H1 (cell line): ENCODE results near the gene JPH3. TPM values are rescaled to one million over a fixed set of nuclear protein-coding genes. Genes with fewer than 3 reads are reported as not detected.

Source experiments
- CTCF ChIA-PET: fragments of 300-600 bp; sonication (Branson Sonifier 250); formaldehyde crosslinking; loops from one replicate; lab custom pipeline; 2021; ENCODE audit not compliant: partially characterized antibody; lab: Charles Lee
- POLR2A ChIA-PET: fragments of 300-600 bp; sonication (Branson Sonifier 250); formaldehyde crosslinking; loops from one replicate; lab custom pipeline; 2021; ENCODE audit warnings: inconsistent platforms; ENCODE audit not compliant: partially characterized antibody; lab: Charles Lee
- DNase-seq, 2 experiments: peaks; one replicate each; pipeline versions ENCODE4 v3.0.0 to v3.0.0-alpha.2; 2010 to 2022; ENCODE audit warnings: low spot score in 2 of 2, low read depth in 1 of 2, mixed read lengths in 1 of 2
- FAIRE-seq: peaks from 2 replicates; lab custom pipeline; 2011; peaks lifted over from hg19 to GRCh38; lab: Jason Lieb, UNC
- H2AFZ ChIP-seq: 2 replicates; pipeline ENCODE4 v1.8.1; 2012; ENCODE audit warnings: low read length, inconsistent platforms
- H2AK5ac ChIP-seq: 2 replicates; pipeline ENCODE4 v1.6.1; 2013; ENCODE audit warnings: low read depth, low read length
- H2BK120ac ChIP-seq: replicated peaks from 2 replicates; pipeline ENCODE3; 2013; ENCODE audit warnings: low read depth, low read length, inconsistent platforms
- H2BK12ac ChIP-seq: 2 replicates; pipeline ENCODE4 v1.6.1; 2013; ENCODE audit warnings: low read depth, low read length
- H2BK15ac ChIP-seq: 2 replicates; pipeline ENCODE4 v1.6.1; 2013; ENCODE audit warnings: low read length
- H2BK20ac ChIP-seq: 2 replicates; pipeline ENCODE4 v1.6.1; 2013; ENCODE audit warnings: low read length
- H2BK5ac ChIP-seq: 2 replicates; pipeline ENCODE4 v1.6.1; 2013; ENCODE audit warnings: low read depth, low read length
- H3K14ac ChIP-seq: 2 replicates; pipeline ENCODE4 v1.6.1; 2013; ENCODE audit warnings: inconsistent platforms; ENCODE audit not compliant: insufficient read length
- H3K18ac ChIP-seq: 2 replicates; pipeline ENCODE4 v1.6.1; 2013; ENCODE audit warnings: low read length; ENCODE audit errors: extremely low read depth
- H3K23ac ChIP-seq: 2 replicates; pipeline ENCODE4 v1.6.1; 2013; ENCODE audit warnings: inconsistent platforms; ENCODE audit not compliant: insufficient read length
- H3K23me2 ChIP-seq: 2 replicates; pipeline ENCODE4 v1.6.1; 2013; ENCODE audit warnings: low read depth, low read length
- H3K27ac ChIP-seq: 2 replicates; pipeline ENCODE4 v1.6.1; 2011; ENCODE audit warnings: low read depth, low read length, inconsistent platforms
- H3K27me3 ChIP-seq, 4 experiments: replicated peaks in 1 of 4; 1 replicate in 1 of 4; 2 replicates in 3 of 4; pipeline versions ENCODE4 v1.6.1 to v1.8.1; 2011 to 2013; ENCODE audit warnings: low read length in 3 of 4, mild to moderate bottlenecking in 3 of 4, inconsistent platforms in 2 of 4, mixed read lengths in 2 of 4, moderate library complexity in 1 of 4; ENCODE audit not compliant: control insufficient read depth in 3 of 4, insufficient read depth in 3 of 4; ENCODE audit errors: extremely low read depth in 1 of 4
- H3K36me3 ChIP-seq, 4 experiments: 2 replicates each; pipeline versions ENCODE4 v1.6.1 to v1.8.1; 2011 to 2013; ENCODE audit warnings: mild to moderate bottlenecking in 4 of 4, low read length in 3 of 4, moderate library complexity in 2 of 4, control low read depth in 1 of 4, inconsistent platforms in 1 of 4; ENCODE audit not compliant: insufficient read depth in 4 of 4, control insufficient read depth in 2 of 4
- H3K4ac ChIP-seq: replicated peaks from 2 replicates; pipeline ENCODE3; 2013; ENCODE audit warnings: low read length, low read depth, mixed read lengths, inconsistent platforms; ENCODE audit not compliant: insufficient read length
- H3K4me1 ChIP-seq, 4 experiments: replicated peaks in 1 of 4; 1 replicate in 1 of 4; 2 replicates in 3 of 4; pipeline versions ENCODE4 v1.6.1 to v1.8.1; 2011 to 2013; ENCODE audit warnings: low read length in 3 of 4, inconsistent platforms in 2 of 4, mixed read lengths in 1 of 4; ENCODE audit not compliant: insufficient read depth in 4 of 4, control insufficient read depth in 3 of 4
- H3K4me2 ChIP-seq, 2 experiments: 2 replicates each; pipeline versions ENCODE4 v1.6.1 to v1.8.1; 2011 to 2013; ENCODE audit warnings: low read depth in 2 of 2, low read length in 2 of 2, control low read depth in 1 of 2, inconsistent platforms in 1 of 2, mild to moderate bottlenecking in 1 of 2; ENCODE audit not compliant: insufficient read depth in 1 of 2
- H3K4me3 ChIP-seq, 4 experiments: fragments of 200-600, 300-600 bp in 1 of 4; sonication (generic), shearing (Covaris generic), sonication (Bioruptor Twin) in 1 of 4; 2 replicates each; pipeline versions ENCODE4 v1.5.1 to v1.8.1; 2011 to 2016; ENCODE audit warnings: low read length in 4 of 4, low read depth in 3 of 4, control low read depth in 2 of 4, inconsistent platforms in 2 of 4, mild to moderate bottlenecking in 2 of 4, mixed read lengths in 1 of 4, moderate library complexity in 1 of 4; ENCODE audit not compliant: insufficient read depth in 2 of 4; ENCODE audit errors: extremely low read depth in 1 of 4
- H3K56ac ChIP-seq: replicated peaks from 2 replicates; pipeline ENCODE3; 2013; ENCODE audit warnings: low read depth, mild to moderate bottlenecking, mixed read lengths, low read length, inconsistent platforms; ENCODE audit not compliant: insufficient read length
- H3K79me1 ChIP-seq: 2 replicates; pipeline ENCODE4 v1.6.1; 2013; ENCODE audit warnings: low read depth, low read length, control low read depth
- H3K79me2 ChIP-seq, 2 experiments: 2 replicates each; pipeline versions ENCODE4 v1.6.1 to v1.8.1; 2012 to 2013; ENCODE audit warnings: low read length in 2 of 2, mild to moderate bottlenecking in 2 of 2, inconsistent platforms in 1 of 2; ENCODE audit not compliant: insufficient read depth in 2 of 2, control insufficient read depth in 1 of 2
- H3K9ac ChIP-seq, 4 experiments: replicated peaks in 1 of 4; 1 replicate in 1 of 4; 2 replicates in 3 of 4; pipeline versions ENCODE4 v1.6.1 to v1.8.1; 2011 to 2013; ENCODE audit warnings: low read depth in 3 of 4, low read length in 3 of 4, control low read depth in 2 of 4, mild to moderate bottlenecking in 2 of 4, moderate library complexity in 2 of 4, inconsistent platforms in 1 of 4; ENCODE audit errors: extremely low read depth in 1 of 4
- H3K9me3 ChIP-seq, 2 experiments: 2 replicates each; pipeline versions ENCODE4 v1.6.1 to v1.8.1; 2012 to 2013; ENCODE audit warnings: mild to moderate bottlenecking in 2 of 2, moderate library complexity in 2 of 2, control low read depth in 1 of 2, inconsistent platforms in 1 of 2, low read depth in 1 of 2, low read length in 1 of 2, mixed read lengths in 1 of 2; ENCODE audit not compliant: insufficient read depth in 2 of 2
- H4K20me1 ChIP-seq, 2 experiments: replicated peaks in 1 of 2; 2 replicates each; pipeline versions ENCODE3 to v1.8.1; 2011 to 2013; ENCODE audit warnings: inconsistent platforms in 2 of 2, low read length in 2 of 2, mild to moderate bottlenecking in 1 of 2; ENCODE audit not compliant: insufficient read depth in 2 of 2, control insufficient read depth in 1 of 2
- H4K5ac ChIP-seq: 2 replicates; pipeline ENCODE4 v1.6.1; 2013; ENCODE audit warnings: low read length, low read depth, mixed read lengths, inconsistent platforms; ENCODE audit not compliant: insufficient read length
- H4K8ac ChIP-seq: 2 replicates; pipeline ENCODE4 v1.8.0; 2013; ENCODE audit warnings: mild to moderate bottlenecking, moderate library complexity, low read length, inconsistent platforms; ENCODE audit not compliant: insufficient read depth; ENCODE audit errors: extremely low read depth
- H4K91ac ChIP-seq: replicated peaks from 2 replicates; pipeline ENCODE3; 2013; ENCODE audit warnings: low read length, mixed read lengths, inconsistent platforms; ENCODE audit not compliant: insufficient read length
- ASH2L ChIP-seq: fragments of 200-600, 300-600 bp; sonication (generic); IDR thresholded peaks from one replicate; pipeline ENCODE4 v1.7.1; 2017; ENCODE audit warnings: low read length
- KDM5A ChIP-seq: fragments of 200-600 bp; IDR thresholded peaks from 2 replicates; pipeline ENCODE4 v1.7.1; 2012; ENCODE audit warnings: mild to moderate bottlenecking, low read length, inconsistent platforms, mixed read lengths
- POLR2AphosphoS5 ChIP-seq: IDR thresholded peaks from 2 replicates; pipeline ENCODE4 v1.6.1; 2011; ENCODE audit warnings: low read depth, low read length
- RBBP5 ChIP-seq: IDR thresholded peaks from 2 replicates; pipeline ENCODE4 v1.7.1; 2012; ENCODE audit warnings: low read depth, mild to moderate bottlenecking, inconsistent platforms, low read length, moderate library complexity, borderline replicate concordance
- SAP30 ChIP-seq: fragments of 300-600 bp; sonication (generic); IDR thresholded peaks from 2 replicates; pipeline ENCODE4 v1.7.1; 2012; ENCODE audit warnings: low read length, moderate library complexity, mild to moderate bottlenecking, inconsistent platforms; ENCODE audit not compliant: insufficient read depth, insufficient replicate concordance
- YY1 ChIP-seq: IDR thresholded peaks from 2 replicates; pipeline ENCODE4 v1.6.1; 2011; ENCODE audit warnings: low read depth, mild to moderate bottlenecking, low read length
- WGBS, 2 experiments: shearing (Covaris generic) in 1 of 2; methylation state at CpG; one replicate each; pipeline versions ENCODE4 v1.1.6 to v1.1.7; 2013 to 2015; ENCODE audit warnings: low lambda C conversion rate in 2 of 2, mixed read lengths in 2 of 2, inconsistent platforms in 1 of 2, low coverage in 1 of 2, missing lambda C conversion rate in 1 of 2; ENCODE audit not compliant: insufficient replicate concordance in 2 of 2, insufficient coverage in 1 of 2, insufficient read length in 1 of 2; ENCODE audit errors: extremely low coverage in 1 of 2, missing lambda C conversion rate in 1 of 2; 5-methylcytosine and 5-hydroxymethylcytosine counted together
- polyA plus RNA-seq, 7 experiments: library from polyadenylated mRNA; depleted of rRNA in 3 of 7; stranded (reverse) in 5 of 7; unstranded in 2 of 7; fragments of >200 nt in 5 of 7; fragments of 200-250 nt in 2 of 7; gene quantifications; 1 replicate in 5 of 7; 2 replicates in 1 of 7; 4 replicates in 1 of 7; pipeline versions ENCODE4 v1.2.1 to v1.2.3, GENCODE V29; 2011 to 2013; ENCODE audit warnings: missing spikeins in 2 of 7, mixed read lengths in 2 of 7
- total RNA-seq: library from RNA; stranded (reverse); fragmentation: NEBNext Ultra II Directional; extraction: Animal tissue kit (Norgen Biotek cat#: 25700); gene quantifications from 2 replicates; pipeline ENCODE4 v1.2.1, GENCODE V29; 2021

The JPH3 gene
- total and polyA plus RNA-seq, 2 of the 8 experiments (the other 6 are each of a cell fraction or from before 2014, with no cell fraction given) = 10.3 to 28.3 TPM

DNA sequence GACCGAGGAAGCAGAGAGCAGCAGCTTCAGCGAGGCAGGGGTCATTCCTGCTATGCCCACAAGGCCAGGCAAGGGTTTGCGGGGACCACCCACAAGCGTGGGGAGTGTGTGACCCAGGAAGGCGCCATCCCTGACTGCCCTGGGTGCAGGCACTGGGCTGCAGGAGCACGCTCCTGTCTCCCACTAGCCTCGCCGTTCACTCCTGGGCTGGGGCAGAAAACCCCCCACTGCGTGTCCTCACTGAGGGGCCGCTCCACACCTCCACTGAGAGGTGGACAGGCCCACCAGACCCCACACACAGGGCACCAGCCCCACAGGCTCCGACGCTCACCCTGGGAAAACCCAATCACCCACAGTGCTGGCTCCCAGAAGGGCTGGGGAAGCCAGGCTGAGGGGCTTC lies 107.4 kb downstream of the JPH3 start:
- POLR2A ChIA-PET = interaction anchor here (0.9 to 1.9 kb wide), 3 partner anchors 12 to 30 kb away, joined by 3 to 5 read pairs (median 3); no protein-coding TSS in a partner anchor
- H3K4ac ChIP-seq = no peak overlapping the region
- TF ChIP-seq KDM5A = no peak
- no peak for TF ChIP-seq YY1
- TF ChIP-seq POLR2AphosphoS5 = no peak
- TF ChIP-seq SAP30 = no peak
- no peak for TF ChIP-seq ASH2L
- TF ChIP-seq RBBP5 = no peak
- no peak overlapping the region for H2BK120ac ChIP-seq
- no peak overlapping the region for H2BK12ac ChIP-seq
- no peak overlapping the region for H3K27ac ChIP-seq
- no peak overlapping the region for H3K14ac ChIP-seq
- CTCF ChIA-PET = interaction anchor here (0.7 to 2.1 kb wide), 3 partner anchors 56 to 94 kb away, joined by 3 to 6 read pairs (median 6); partner anchors contain the start of gene KLHDC4
- H4K5ac ChIP-seq = no peak overlapping the region
- peak overlapping the region; percentile 62; the same call in 1 of the 2 replicates for H4K8ac ChIP-seq
- no peaks in the 10 kb centered on the region for H3K23me2 ChIP-seq
- no peaks in the 10 kb centered on the region for H3K79me2 ChIP-seq
- H3K56ac ChIP-seq = no peak overlapping the region
- no peaks in the 10 kb centered on the region for H3K27me3 ChIP-seq
- H3K9me3 ChIP-seq = no peaks in the 10 kb centered on the region
- no peak overlapping the region for H3K23ac ChIP-seq
- H3K9ac ChIP-seq = no peak overlapping the region
- WGBS, 2 experiments = 96% methylated on average over 12 of the region's 12 CpGs; no CpG with 5 or more reads in 1 of the 2 experiments
- 0 out of 2 replicates have a peak, but pooled peaks cover under 1% of the 10 kb centered on the region for H3K79me1 ChIP-seq
- peaks cover 6 to 13% of the 10 kb centered on the region in 2 experiments for H4K20me1 ChIP-seq
- H3K36me3 ChIP-seq = peaks cover 8 to 26% (median 17%) of the 10 kb centered on the region in 4 experiments; a peak in 7 of 8 replicates
- no peak overlapping the region for H3K4me2 ChIP-seq
- H2AK5ac ChIP-seq = no peak overlapping the region
- H3K4me3 ChIP-seq = no peak overlapping the region
- FAIRE-seq = no peak
- H2BK15ac ChIP-seq = no peak overlapping the region
- H4K91ac ChIP-seq = no peak overlapping the region
- peaks cover 0 to 3% (median 0%) of the 10 kb centered on the region in 4 experiments; a peak in 2 of 7 replicates for H3K4me1 ChIP-seq
- H3K18ac ChIP-seq = no peak overlapping the region
- no peak overlapping the region for H2BK20ac ChIP-seq
- no peak overlapping the region for H2BK5ac ChIP-seq
- no peak for DNase-seq
- H2AFZ ChIP-seq = no peak overlapping the region
